ENCODE measurements around the gene LYPLAL1. TPM values are rescaled to one million over a fixed set of nuclear protein-coding genes. Genes with fewer than 3 reads are reported as not detected.

The LYPLAL1 gene
- total RNA-seq, result 10 to 100 TPM; 15.3 to 16.0 TPM

GRCh38 chr1:219173758-219174459 lies at the start of gene LYPLAL1:
LYPLAL1 (plus strand) TSS chr1:219173878; CDS start chr1:219173891, 13 bp downstream.
- H3K9me3 Mint-ChIP-seq, result peaks cover 6% of the 10 kb centered on the region
- no peaks in the 10 kb centered on the region for H3K27me3 Mint-ChIP-seq
- ChIA-PET POLR2A (no interaction called here), CTCF (interaction anchor here (0.7 to 1.4 kb wide), 3 partner anchors 14 to 487 kb away, joined by 3 to 8 read pairs (median 3); no protein-coding TSS in a partner anchor)
- peaks cover 45% of the 10 kb centered on the region for H3K4me1 Mint-ChIP-seq
- peaks cover 9% of the 10 kb centered on the region for H3K36me3 Mint-ChIP-seq (ENCODE audit: low read depth)
- peak within 1 kb of the TSS; percentile 89 for H3K4me3 Mint-ChIP-seq
- DNase-seq, result peak; percentile 89
- H3K27ac Mint-ChIP-seq, result peak within 1 kb of the TSS; percentile 97

- POLR2A ChIA-PET, result no interaction called here
- no peaks in the 10 kb centered on the region for H3K36me3 Mint-ChIP-seq (ENCODE audit: low read depth)
- H3K27me3 Mint-ChIP-seq, result no peaks in the 10 kb centered on the region
Observed at GRCh38 chr1:219124163-219124562, 49.5 kb upstream of the LYPLAL1 start.

GRCh38 chr1:219125342-219125741 lies 48.3 kb upstream of the LYPLAL1 start:
- CTCF ChIA-PET, result no interaction called here
- no peak for DNase-seq
- Mint-ChIP-seq H3K36me3 (ENCODE audit: low read depth) (no peaks in the 10 kb centered on the region), H3K4me3 (no peak overlapping the region), H3K4me1 (no peaks in the 10 kb centered on the region), H3K27me3 (no peaks in the 10 kb centered on the region), H3K9me3 (no peaks in the 10 kb centered on the region), H3K27ac (no peak overlapping the region)
- POLR2A ChIA-PET, result no interaction called here

More at GRCh38 chr1:219124163-219124562, 49.5 kb upstream of the LYPLAL1 start:
- DNase-seq, result no peak
- Mint-ChIP-seq H3K4me1 (no peaks in the 10 kb centered on the region), H3K4me3 (no peak overlapping the region), H3K27ac (no peak overlapping the region), H3K9me3 (no peaks in the 10 kb centered on the region)
- CTCF ChIA-PET, result no interaction called here

GRCh38 chr1:219126377-219126776 lies 47.3 kb upstream of the LYPLAL1 start:
- H3K4me1 Mint-ChIP-seq, result no peaks in the 10 kb centered on the region
- CTCF ChIA-PET, result no interaction called here
- no peak overlapping the region for H3K4me3 Mint-ChIP-seq
- H3K27me3 Mint-ChIP-seq, result no peaks in the 10 kb centered on the region
- POLR2A ChIA-PET, result no interaction called here
- no peak overlapping the region for H3K27ac Mint-ChIP-seq
- no peaks in the 10 kb centered on the region for H3K36me3 Mint-ChIP-seq (ENCODE audit: low read depth)
- no peaks in the 10 kb centered on the region for H3K9me3 Mint-ChIP-seq
- DNase-seq, result no peak

GRCh38 chr1:219128957-219129356 lies 44.7 kb upstream of the LYPLAL1 start:
- Mint-ChIP-seq H3K9me3 (no peaks in the 10 kb centered on the region), H3K27me3 (no peaks in the 10 kb centered on the region), H3K36me3 (ENCODE audit: low read depth) (no peaks in the 10 kb centered on the region), H3K27ac (no peak overlapping the region), H3K4me1 (no peaks in the 10 kb centered on the region), H3K4me3 (no peak overlapping the region)
- no peak for DNase-seq
- ChIA-PET CTCF (no interaction called here), POLR2A (no interaction called here)

- H3K9me3 Mint-ChIP-seq, result no peaks in the 10 kb centered on the region
Observed at GRCh38 chr1:219130366-219130935, 43.2 kb upstream of the LYPLAL1 start.

GRCh38 chr1:219132939-219133338 lies 40.7 kb upstream of the LYPLAL1 start:
- CTCF ChIA-PET, result no interaction called here
- no peak overlapping the region for H3K4me3 Mint-ChIP-seq
- no peaks in the 10 kb centered on the region for H3K27me3 Mint-ChIP-seq
- no peaks in the 10 kb centered on the region for H3K36me3 Mint-ChIP-seq (ENCODE audit: low read depth)
- no peaks in the 10 kb centered on the region for H3K4me1 Mint-ChIP-seq
- no peak for DNase-seq
- POLR2A ChIA-PET, result no interaction called here
- H3K9me3 Mint-ChIP-seq, result no peaks in the 10 kb centered on the region
- H3K27ac Mint-ChIP-seq, result no peak overlapping the region

More at GRCh38 chr1:219130366-219130935, 43.2 kb upstream of the LYPLAL1 start:
- Mint-ChIP-seq H3K27me3 (no peaks in the 10 kb centered on the region), H3K4me1 (no peaks in the 10 kb centered on the region), H3K36me3 (ENCODE audit: low read depth) (no peaks in the 10 kb centered on the region), H3K27ac (no peak overlapping the region), H3K4me3 (no peak overlapping the region)
- ChIA-PET CTCF (interaction anchor here (1.0 kb wide), 1 partner anchor 10 kb away, joined by 3 read pairs; no protein-coding TSS in a partner anchor), POLR2A (no interaction called here)
- no peak for DNase-seq

GRCh38 chr1:219138747-219139146 lies 34.9 kb upstream of the LYPLAL1 start:
- Mint-ChIP-seq H3K36me3 (ENCODE audit: low read depth) (no peaks in the 10 kb centered on the region), H3K27me3 (peaks cover 2% of the 10 kb centered on the region), H3K4me3 (no peak overlapping the region), H3K27ac (no peak overlapping the region), H3K9me3 (no peaks in the 10 kb centered on the region), H3K4me1 (no peaks in the 10 kb centered on the region)
- DNase-seq, result no peak
- ChIA-PET CTCF (no interaction called here), POLR2A (no interaction called here)

GRCh38 chr1:219140303-219140877 lies 33.3 kb upstream of the LYPLAL1 start:
- no peaks in the 10 kb centered on the region for H3K9me3 Mint-ChIP-seq
- no peak overlapping the region for H3K27ac Mint-ChIP-seq
- ChIA-PET CTCF (no interaction called here), POLR2A (no interaction called here)
- DNase-seq, result no peak
- H3K36me3 Mint-ChIP-seq (ENCODE audit: low read depth), result no peaks in the 10 kb centered on the region
- no peak overlapping the region for H3K4me3 Mint-ChIP-seq
- no peaks in the 10 kb centered on the region for H3K4me1 Mint-ChIP-seq
- peaks cover 2% of the 10 kb centered on the region for H3K27me3 Mint-ChIP-seq

- POLR2A ChIA-PET, result no interaction called here
- CTCF ChIA-PET, result no interaction called here
- Mint-ChIP-seq H3K4me1 (no peaks in the 10 kb centered on the region), H3K4me3 (no peak overlapping the region), H3K36me3 (ENCODE audit: low read depth) (no peaks in the 10 kb centered on the region), H3K9me3 (no peaks in the 10 kb centered on the region), H3K27ac (no peak overlapping the region), H3K27me3 (peaks cover 2% of the 10 kb centered on the region)
- no peak for DNase-seq
Observed at GRCh38 chr1:219143735-219144134, 29.9 kb upstream of the LYPLAL1 start.

- ChIA-PET CTCF (no interaction called here), POLR2A (no interaction called here)
- no peaks in the 10 kb centered on the region for H3K36me3 Mint-ChIP-seq (ENCODE audit: low read depth)
- H3K4me3 Mint-ChIP-seq, result no peak overlapping the region
- no peaks in the 10 kb centered on the region for H3K4me1 Mint-ChIP-seq
- no peak for DNase-seq
- no peak overlapping the region for H3K27ac Mint-ChIP-seq
- no peaks in the 10 kb centered on the region for H3K27me3 Mint-ChIP-seq
- H3K9me3 Mint-ChIP-seq, result no peaks in the 10 kb centered on the region
Observed at GRCh38 chr1:219144658-219145315, 28.9 kb upstream of the LYPLAL1 start.

- ChIA-PET CTCF (no interaction called here), POLR2A (no interaction called here)
- DNase-seq, result no peak
- Mint-ChIP-seq H3K4me1 (no peaks in the 10 kb centered on the region), H3K4me3 (no peak overlapping the region), H3K9me3 (no peaks in the 10 kb centered on the region), H3K27ac (no peak overlapping the region), H3K27me3 (no peaks in the 10 kb centered on the region), H3K36me3 (ENCODE audit: low read depth) (no peaks in the 10 kb centered on the region)
Observed at GRCh38 chr1:219147571-219148019, 26.1 kb upstream of the LYPLAL1 start.

- Mint-ChIP-seq H3K4me1 (no peaks in the 10 kb centered on the region), H3K27me3 (no peaks in the 10 kb centered on the region), H3K27ac (no peak overlapping the region), H3K9me3 (no peaks in the 10 kb centered on the region), H3K36me3 (ENCODE audit: low read depth) (no peaks in the 10 kb centered on the region), H3K4me3 (no peak overlapping the region)
- POLR2A ChIA-PET, result no interaction called here
- DNase-seq, result no peak
- CTCF ChIA-PET, result no interaction called here
Observed at GRCh38 chr1:219149009-219149577, 24.6 kb upstream of the LYPLAL1 start.
